OCI-LY1 (cell line): ENCODE measurements around the gene DGCR6L.
"Not testable (repeated sequence)": the region's sequence is repeated elsewhere in the genome, so short reads cannot be mapped to it uniquely, and the experiment has no call there.

Source experiments
- H2AFZ ChIP-seq: fragments of 200-600 bp; sonication (generic), shearing (Covaris generic); 2 replicates; pipeline ENCODE4 v1.6.0; 2014; ENCODE audit warnings: antibody characterized with exemption, mild to moderate bottlenecking, low read length
- H3F3A ChIP-seq: fragments of 200-600 bp; sonication (generic), shearing (Covaris generic); 2 replicates; pipeline ENCODE4 v1.6.0; 2014; ENCODE audit warnings: mild to moderate bottlenecking, antibody characterized with exemption, low read length, moderate library complexity; ENCODE audit not compliant: insufficient read depth
- H3K27ac ChIP-seq: fragments of 200-600 bp; sonication (generic); 2 replicates; pipeline ENCODE4 v1.5.1; 2014; ENCODE audit warnings: low read length, mixed run types, mild to moderate bottlenecking, low read depth; ENCODE audit not compliant: poor library complexity, severe bottlenecking
- H3K27me3 ChIP-seq: fragments of 200-600 bp; sonication (generic); 2 replicates; pipeline ENCODE4 v1.6.0; 2014; ENCODE audit warnings: antibody characterized with exemption, mild to moderate bottlenecking, low read length, moderate library complexity; ENCODE audit not compliant: insufficient read depth
- H3K36me3 ChIP-seq: fragments of 200-600 bp; sonication (generic); 2 replicates; pipeline ENCODE4 v1.6.1; 2014; ENCODE audit warnings: mild to moderate bottlenecking, antibody characterized with exemption, low read length, moderate library complexity, mixed read lengths; ENCODE audit not compliant: insufficient read depth
- H3K4me1 ChIP-seq: fragments of 200-600 bp; sonication (generic); 2 replicates; pipeline ENCODE4 v1.5.1; 2014; ENCODE audit warnings: mild to moderate bottlenecking, low read length, moderate library complexity; ENCODE audit not compliant: insufficient read depth, severe bottlenecking
- H3K4me2 ChIP-seq: fragments of 200-600 bp; sonication (generic), shearing (Covaris generic); 2 replicates; pipeline ENCODE4 v1.6.1; 2014; ENCODE audit warnings: low read length
- H3K4me3 ChIP-seq: fragments of 200-600 bp; sonication (generic); 2 replicates; pipeline ENCODE4 v1.5.1; 2014; ENCODE audit warnings: low read length, low read depth, mild to moderate bottlenecking, mixed read lengths; ENCODE audit not compliant: poor library complexity, severe bottlenecking
- H3K79me2 ChIP-seq: fragments of 200-600 bp; shearing (Covaris generic); 2 replicates; pipeline ENCODE4 v1.6.1; 2016; ENCODE audit warnings: mixed run types, low read length, mixed read lengths; ENCODE audit not compliant: insufficient read depth
- H3K9ac ChIP-seq: fragments of 200-600 bp; sonication (generic), shearing (Covaris generic); 2 replicates; pipeline ENCODE4 v1.6.1; 2014; ENCODE audit warnings: mild to moderate bottlenecking, low read length, mixed read lengths
- H3K9me2 ChIP-seq: fragments of 200-600 bp; sonication (generic), shearing (Covaris generic); 2 replicates; pipeline ENCODE4 v1.6.1; 2014; ENCODE audit warnings: low read depth, mild to moderate bottlenecking, low read length, mixed read lengths
- H3K9me3 ChIP-seq: fragments of 200-600 bp; shearing (Covaris generic); 2 replicates; pipeline ENCODE4 v1.6.1; 2014; ENCODE audit warnings: low read length, mixed read lengths
- H4K20me1 ChIP-seq: fragments of 200-600 bp; sonication (generic), shearing (Covaris generic); 2 replicates; pipeline ENCODE4 v1.6.0; 2016; ENCODE audit warnings: mild to moderate bottlenecking, low read length; ENCODE audit not compliant: insufficient read depth
- EZH2 ChIP-seq: fragments of 200-600 bp; sonication (generic), shearing (Covaris generic); IDR thresholded peaks from 2 replicates; pipeline ENCODE4 v1.8.0; 2017; ENCODE audit warnings: borderline replicate concordance, mixed run types, mild to moderate bottlenecking, antibody characterized with exemption, low read length, moderate library complexity, mixed read lengths
- TF ChIP-seq, protein P1 (sequence below): fragments of 200-600 bp; sonication (generic), shearing (Covaris generic); IDR thresholded peaks from 2 replicates; pipeline ENCODE4 v1.5.1; 2017; ENCODE audit warnings: mild to moderate bottlenecking, antibody characterized with exemption, low read length, moderate library complexity, mixed read lengths

Gene DGCR6L

GRCh38 chr22:20285473-20286311, 34.2 kb downstream of the DGCR6L start:
- H3K36me3 ChIP-seq, H3K27me3 ChIP-seq: not testable (repeated sequence)
- TF ChIP-seq, protein P1, sequence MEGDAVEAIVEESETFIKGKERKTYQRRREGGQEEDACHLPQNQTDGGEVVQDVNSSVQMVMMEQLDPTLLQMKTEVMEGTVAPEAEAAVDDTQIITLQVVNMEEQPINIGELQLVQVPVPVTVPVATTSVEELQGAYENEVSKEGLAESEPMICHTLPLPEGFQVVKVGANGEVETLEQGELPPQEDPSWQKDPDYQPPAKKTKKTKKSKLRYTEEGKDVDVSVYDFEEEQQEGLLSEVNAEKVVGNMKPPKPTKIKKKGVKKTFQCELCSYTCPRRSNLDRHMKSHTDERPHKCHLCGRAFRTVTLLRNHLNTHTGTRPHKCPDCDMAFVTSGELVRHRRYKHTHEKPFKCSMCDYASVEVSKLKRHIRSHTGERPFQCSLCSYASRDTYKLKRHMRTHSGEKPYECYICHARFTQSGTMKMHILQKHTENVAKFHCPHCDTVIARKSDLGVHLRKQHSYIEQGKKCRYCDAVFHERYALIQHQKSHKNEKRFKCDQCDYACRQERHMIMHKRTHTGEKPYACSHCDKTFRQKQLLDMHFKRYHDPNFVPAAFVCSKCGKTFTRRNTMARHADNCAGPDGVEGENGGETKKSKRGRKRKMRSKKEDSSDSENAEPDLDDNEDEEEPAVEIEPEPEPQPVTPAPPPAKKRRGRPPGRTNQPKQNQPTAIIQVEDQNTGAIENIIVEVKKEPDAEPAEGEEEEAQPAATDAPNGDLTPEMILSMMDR: peak; percentile 56

GRCh38 chr22:20284471-20285086, 35.3 kb downstream of the DGCR6L start:
- H3K9me2 ChIP-seq: no peaks in the 10 kb centered on the region
- no peak overlapping the region for H3K4me2 ChIP-seq
- H3K79me2 ChIP-seq: no peaks in the 10 kb centered on the region
- no peak overlapping the region for H3K4me3 ChIP-seq
- no peaks in the 10 kb centered on the region for H4K20me1 ChIP-seq
- no peaks in the 10 kb centered on the region for H3F3A ChIP-seq
- no peak overlapping the region for H3K27ac ChIP-seq
- TF ChIP-seq, protein P1: no peak
- no peak overlapping the region for H3K9ac ChIP-seq
- no peaks in the 10 kb centered on the region for H3K36me3 ChIP-seq
- H3K9me3 ChIP-seq: no peaks in the 10 kb centered on the region
- no peaks in the 10 kb centered on the region for H3K27me3 ChIP-seq
- no peak overlapping the region for H2AFZ ChIP-seq
- H3K4me1 ChIP-seq: no peaks in the 10 kb centered on the region

More at GRCh38 chr22:20285473-20286311, 34.2 kb downstream of the DGCR6L start:
- not testable (repeated sequence) for H3K4me3 ChIP-seq, H3K9ac ChIP-seq, H2AFZ ChIP-seq, H3K4me2 ChIP-seq, H4K20me1 ChIP-seq, H3K4me1 ChIP-seq, H3F3A ChIP-seq, H3K79me2 ChIP-seq, H3K9me3 ChIP-seq, H3K9me2 ChIP-seq, H3K27ac ChIP-seq

DNA sequence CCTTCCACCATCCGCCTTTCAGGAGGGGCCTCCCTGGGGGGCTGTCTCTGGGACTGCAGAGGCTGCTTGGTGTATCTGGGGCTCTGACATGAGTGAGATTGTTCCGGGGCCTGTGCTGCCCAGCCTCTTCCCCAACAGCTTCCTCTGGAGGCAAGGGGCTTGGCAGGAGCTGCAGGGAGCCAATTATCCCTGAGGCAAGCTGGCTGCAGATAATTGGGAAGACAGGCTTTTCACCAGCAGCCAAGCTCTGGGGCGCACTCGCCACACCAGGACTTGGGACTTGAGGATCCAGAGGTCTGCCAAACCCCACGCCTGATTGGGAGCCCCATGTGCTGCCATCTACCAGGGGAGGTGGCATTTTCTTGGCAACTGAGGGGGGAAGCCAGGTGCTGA, 36.2 kb downstream of the DGCR6L start:
- Histone ChIP-seq H3K36me3 (no peaks in the 10 kb centered on the region), H3F3A (no peaks in the 10 kb centered on the region), H3K27me3 (no peaks in the 10 kb centered on the region), H2AFZ (no peak overlapping the region), H3K4me3 (no peak overlapping the region), H3K27ac (no peak overlapping the region), H3K9me2 (no peaks in the 10 kb centered on the region), H3K9ac (no peak overlapping the region), H3K4me1 (no peaks in the 10 kb centered on the region), H3K79me2 (no peaks in the 10 kb centered on the region), H3K9me3 (no peaks in the 10 kb centered on the region), H4K20me1 (no peaks in the 10 kb centered on the region), H3K4me2 (no peak overlapping the region)
- no peak for TF ChIP-seq EZH2
- TF ChIP-seq, protein P1: no peak
